Lung (tissue), 16 donors: ENCODE measurements around the gene PRB4. TPM values are rescaled to one million over a fixed set of nuclear protein-coding genes. Genes with fewer than 3 reads are reported as not detected.
"Not testable (repeated sequence)": the region's sequence is repeated elsewhere in the genome, so short reads cannot be mapped to it uniquely, and the experiment has no call there.

Experiments
- ATAC-seq: fragments of 200-7000 bp; cut with Tn5 transposase; one replicate; pipeline ENCODE4 v1.9.1; 2020; ENCODE audit warnings: moderate number of reproducible peaks; ENCODE audit not compliant: insufficient read depth, low FRiP score
- DNase-seq, 3 donors: peaks; one replicate each; pipeline ENCODE4 v3.0.0-alpha.2; 2013 to 2017
- H3K27ac ChIP-seq, 2 donors: one replicate each; pipeline ENCODE4 v1.5.1; 2013; ENCODE audit warnings: mild to moderate bottlenecking in 2 of 2, moderate library complexity in 2 of 2, control low read depth in 1 of 2, inconsistent platforms in 1 of 2, low read depth in 1 of 2, low read length in 1 of 2
- H3K27me3 ChIP-seq, 3 donors: one replicate each; pipeline ENCODE4 v1.5.1; 2013; ENCODE audit warnings: low read length in 2 of 3; ENCODE audit not compliant: control insufficient read depth in 3 of 3, insufficient read depth in 3 of 3
- H3K36me3 ChIP-seq, 4 donors: one replicate each; pipeline ENCODE4 v1.5.1; 2013; ENCODE audit warnings: low read length in 4 of 4, mild to moderate bottlenecking in 1 of 4, moderate library complexity in 1 of 4; ENCODE audit not compliant: control insufficient read depth in 4 of 4, insufficient read depth in 4 of 4
- H3K4me1 ChIP-seq, 5 donors: one replicate each; pipeline ENCODE4 v1.5.1; 2013; ENCODE audit warnings: low read length in 5 of 5, mild to moderate bottlenecking in 2 of 5, moderate library complexity in 1 of 5; ENCODE audit not compliant: control insufficient read depth in 5 of 5, insufficient read depth in 5 of 5
- H3K4me3 ChIP-seq: one replicate; pipeline ENCODE4 v1.5.1; 2013; ENCODE audit warnings: mild to moderate bottlenecking, control low read depth, moderate library complexity
- H3K9ac ChIP-seq, 2 donors: one replicate each; pipeline ENCODE4 v1.5.1; 2013; ENCODE audit warnings: low read length in 2 of 2, control low read depth in 1 of 2; ENCODE audit not compliant: insufficient read depth in 1 of 2
- H3K9me3 ChIP-seq, 4 donors: one replicate each; pipeline ENCODE4 v1.5.1; 2013; ENCODE audit warnings: low read length in 3 of 4, mild to moderate bottlenecking in 1 of 4, moderate library complexity in 1 of 4; ENCODE audit not compliant: control insufficient read depth in 4 of 4, insufficient read depth in 3 of 4
- WGBS, 2 donors: extraction: QIAGEN DNeasy Blood & Tissue Kit; methylation state at CpG; one replicate each; pipeline ENCODE4 v1.1.7; 2013; 5-methylcytosine and 5-hydroxymethylcytosine counted together
- long read RNA-seq, 5 donors: transcript quantifications; one replicate each; lab custom pipeline, GENCODE V29; 2026
- polyA plus RNA-seq, 2 donors: library from polyadenylated mRNA; stranded (reverse); fragments of 200-250 nt; gene quantifications; one replicate each; pipeline ENCODE4 v1.2.1, GENCODE V29; 2013
- total RNA-seq, 2 donors: library from RNA; depleted of rRNA in 1 of 2; stranded (reverse); fragments of >200 nt in 1 of 2; gene quantifications; one replicate each; pipeline ENCODE4 v1.2.1, GENCODE V29; 2014 to 2021
- TF ChIP-seq, protein P1 (sequence below): IDR thresholded peaks from 2 replicates; pipeline ENCODE4 v1.5.1; 2012; ENCODE audit warnings: mild to moderate bottlenecking; ENCODE audit errors: control extremely low read depth, extremely low read depth
- donor health status: control.
- donor health status: control.
- donor health status: Bipolar disorder and iron deficiency.
- donor health status: healthy.
- donor health status: DM: yes; HTN: yes; CAD: no.

Gene PRB4
- not detected for total RNA-seq
- polyA plus RNA-seq = under 1 TPM in 1 of 2 donors, not detected in 1; 0.16 TPM
- long read RNA-seq, donor 1 = 0 reads
- long read RNA-seq, donor 2 = 0 reads
- long read RNA-seq, donor 3 = 0 reads
- long read RNA-seq, donor 4 = 0 reads
- long read RNA-seq, donor 5 = 0 reads

DNA sequence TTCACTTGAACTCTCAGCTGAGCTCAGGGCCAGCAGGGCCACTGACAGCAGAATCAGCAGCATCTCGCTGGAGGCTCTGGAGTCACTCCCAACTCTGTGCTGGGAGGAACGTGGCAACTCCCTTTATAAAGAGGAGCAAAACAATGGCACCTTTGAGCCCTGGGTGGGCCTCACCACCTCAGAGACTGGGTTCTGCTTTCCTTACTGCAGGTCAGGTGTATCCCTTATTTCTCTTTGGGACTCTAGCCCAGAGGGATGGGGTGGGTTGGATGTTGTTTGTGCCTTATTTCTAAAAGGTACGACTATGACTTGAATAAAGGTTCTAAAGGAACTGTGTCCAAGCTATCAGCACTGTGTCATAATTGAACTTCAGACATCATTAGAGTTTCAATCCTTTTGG is at the start of gene PRB4:
Gene PRB4 (minus strand): TSS at position 101 of the 400 bp plus-strand sequence. CDS start 38 bp downstream, at position 63.
- no peak for DNase-seq
- TF ChIP-seq, protein P1, sequence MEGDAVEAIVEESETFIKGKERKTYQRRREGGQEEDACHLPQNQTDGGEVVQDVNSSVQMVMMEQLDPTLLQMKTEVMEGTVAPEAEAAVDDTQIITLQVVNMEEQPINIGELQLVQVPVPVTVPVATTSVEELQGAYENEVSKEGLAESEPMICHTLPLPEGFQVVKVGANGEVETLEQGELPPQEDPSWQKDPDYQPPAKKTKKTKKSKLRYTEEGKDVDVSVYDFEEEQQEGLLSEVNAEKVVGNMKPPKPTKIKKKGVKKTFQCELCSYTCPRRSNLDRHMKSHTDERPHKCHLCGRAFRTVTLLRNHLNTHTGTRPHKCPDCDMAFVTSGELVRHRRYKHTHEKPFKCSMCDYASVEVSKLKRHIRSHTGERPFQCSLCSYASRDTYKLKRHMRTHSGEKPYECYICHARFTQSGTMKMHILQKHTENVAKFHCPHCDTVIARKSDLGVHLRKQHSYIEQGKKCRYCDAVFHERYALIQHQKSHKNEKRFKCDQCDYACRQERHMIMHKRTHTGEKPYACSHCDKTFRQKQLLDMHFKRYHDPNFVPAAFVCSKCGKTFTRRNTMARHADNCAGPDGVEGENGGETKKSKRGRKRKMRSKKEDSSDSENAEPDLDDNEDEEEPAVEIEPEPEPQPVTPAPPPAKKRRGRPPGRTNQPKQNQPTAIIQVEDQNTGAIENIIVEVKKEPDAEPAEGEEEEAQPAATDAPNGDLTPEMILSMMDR = no peak
- H3K27me3 ChIP-seq = no peaks in the 10 kb centered on the region
- H3K9ac ChIP-seq = no peak within 1 kb of the TSS
- H3K36me3 ChIP-seq = no peaks in the 10 kb centered on the region
- no peaks in the 10 kb centered on the region for H3K9me3 ChIP-seq
- H3K4me1 ChIP-seq = no peaks in the 10 kb centered on the region
- ATAC-seq = no peak
- no peak within 1 kb of the TSS for H3K4me3 ChIP-seq
- H3K27ac ChIP-seq = no peak within 1 kb of the TSS
- 75 to 87% methylated on average over 3 of the region's 3 CpGs for WGBS, 2 donors

- not testable (repeated sequence) for H3K9ac ChIP-seq, H3K27ac ChIP-seq, H3K27me3 ChIP-seq, ATAC-seq, H3K4me1 ChIP-seq, H3K36me3 ChIP-seq, H3K4me3 ChIP-seq, DNase-seq, H3K9me3 ChIP-seq
- WGBS, 2 donors = 50 to 73% methylated on average over 1 to 2 of the region's 2 CpGs
Measured at GRCh38 chr12:11351736-11352135, 41.5 kb upstream of the PRB4 start.

DNA sequence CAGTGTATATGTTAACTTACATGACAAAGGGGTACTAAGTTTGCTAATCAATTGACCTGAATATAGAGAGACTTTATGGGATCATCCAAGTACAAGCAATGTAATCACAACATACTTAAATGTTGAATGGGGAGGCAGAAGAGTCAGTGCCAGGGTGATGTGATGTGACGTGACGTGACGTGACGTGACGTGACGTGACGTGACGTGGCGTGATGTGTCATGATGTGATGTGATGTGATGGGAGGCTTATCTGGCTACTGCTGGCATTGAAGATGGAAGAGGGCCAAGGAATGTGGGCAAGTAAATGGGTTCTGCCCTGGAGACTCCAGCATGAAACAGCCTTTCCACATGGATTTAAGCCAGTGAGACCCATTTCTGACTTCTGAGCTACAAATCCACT is 38.2 kb upstream of the PRB4 start:
- Histone ChIP-seq H3K27ac (no peak overlapping the region), H3K4me1 (no peaks in the 10 kb centered on the region), H3K9me3 (peaks cover 0 to 2% (median 0%) of the 10 kb centered on the region in 4 donors), H3K9ac (no peak overlapping the region), H3K36me3 (no peaks in the 10 kb centered on the region), H3K4me3 (no peak overlapping the region), H3K27me3 (no peaks in the 10 kb centered on the region)
- WGBS, 2 donors = 93 to 98% methylated on average over 9 of the region's 9 CpGs
- DNase-seq (no peak), ATAC-seq (no peak)
- TF ChIP-seq, protein P1 = no peak

DNA sequence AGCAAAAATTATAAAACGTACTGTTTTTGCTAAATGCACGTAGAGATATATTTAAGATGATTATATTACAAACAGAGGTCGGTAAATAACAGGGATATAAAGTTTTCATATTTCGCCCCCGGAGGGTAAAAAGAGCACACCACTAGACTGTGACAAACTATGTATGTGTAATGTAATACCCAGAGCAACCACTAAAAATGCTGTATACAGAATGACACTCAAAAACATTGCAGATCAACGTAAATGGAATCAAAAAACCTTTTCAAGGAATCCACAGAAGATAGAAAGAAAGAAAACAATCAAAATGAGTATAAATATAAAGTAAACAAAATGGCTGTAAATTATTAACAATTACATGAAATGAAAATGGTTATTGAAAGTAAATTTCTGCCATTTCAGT is 37.6 kb upstream of the PRB4 start:
- no peak overlapping the region for H3K4me3 ChIP-seq
- H3K27me3 ChIP-seq = no peaks in the 10 kb centered on the region
- H3K4me1 ChIP-seq = no peaks in the 10 kb centered on the region
- H3K9me3 ChIP-seq = peaks cover 0 to 2% (median 0%) of the 10 kb centered on the region in 4 donors
- no peak for ATAC-seq
- no peak for DNase-seq
- H3K9ac ChIP-seq = no peak overlapping the region
- TF ChIP-seq, protein P1 = no peak
- H3K36me3 ChIP-seq = no peaks in the 10 kb centered on the region
- WGBS, 2 donors = 86 to 90% methylated on average over 6 of the region's 6 CpGs
- H3K27ac ChIP-seq = no peak overlapping the region
